HL-60 (cell line): ENCODE measurements around the gene POLD2.

Experiments used
- DNase-seq, 2 experiments: peaks; one replicate each; pipeline ENCODE4 v3.0.0-alpha.2; 2010 to 2020; ENCODE audit warnings: low read depth in 1 of 2, low spot score in 1 of 2
- H3K27ac ChIP-seq: fragments of 250-450 bp; sonication (Bioruptor Pico); replicated peaks from 2 replicates; pipeline ENCODE4 v1.5.1; 2020; ENCODE audit warnings: mild to moderate bottlenecking, moderate library complexity
- H3K27me3 ChIP-seq: fragments of 250-450 bp; sonication (Bioruptor Pico); 2 replicates; pipeline ENCODE4 v1.5.1; 2021; ENCODE audit warnings: mild to moderate bottlenecking, moderate library complexity; ENCODE audit not compliant: insufficient read depth, poor library complexity, severe bottlenecking
- H3K4me3 ChIP-seq: replicated peaks from 2 replicates; pipeline ENCODE4 v1.5.1; 2011; ENCODE audit warnings: mild to moderate bottlenecking, control low read depth, low read length; ENCODE audit not compliant: insufficient read depth
- CTCF ChIP-seq: IDR thresholded peaks from one replicate; pipeline ENCODE4 v1.5.1; 2011; ENCODE audit warnings: low read length, control low read depth, inconsistent platforms; ENCODE audit not compliant: insufficient read depth
- GABPA ChIP-seq: IDR thresholded peaks from 2 replicates; pipeline ENCODE4 v1.6.1; 2012; ENCODE audit warnings: low read depth
- POLR2AphosphoS5 ChIP-seq: IDR thresholded peaks from 2 replicates; pipeline ENCODE4 v1.6.1; 2012; ENCODE audit warnings: low read depth
- REST ChIP-seq: IDR thresholded peaks from 2 replicates; pipeline ENCODE4 v1.6.1; 2012; ENCODE audit warnings: low read depth; ENCODE audit not compliant: insufficient replicate concordance
- SPI1 ChIP-seq: IDR thresholded peaks from 2 replicates; pipeline ENCODE4 v1.6.1; 2012; ENCODE audit warnings: low read depth, mild to moderate bottlenecking, borderline replicate concordance

Gene POLD2

GRCh38 chr7:44078521-44078920 lies 44.8 kb downstream of the POLD2 start:
- no peak overlapping the region for H3K27ac ChIP-seq
- no peak overlapping the region for H3K4me3 ChIP-seq
- DNase-seq = no peak
- H3K27me3 ChIP-seq = no peaks in the 10 kb centered on the region
- no peak for TF ChIP-seq SPI1
- no peak for TF ChIP-seq REST

- DNase-seq = no peak
- H3K4me3 ChIP-seq = no peak overlapping the region
- H3K27me3 ChIP-seq = no peaks in the 10 kb centered on the region
- TF ChIP-seq REST = no peak
- TF ChIP-seq SPI1 = no peak
- TF ChIP-seq GABPA = no peak
- TF ChIP-seq POLR2AphosphoS5 = no peak
- TF ChIP-seq CTCF = no peak
- H3K27ac ChIP-seq = peak overlapping the region; percentile 25
Observed at GRCh38 chr7:44077681-44078091, 45.7 kb downstream of the POLD2 start.

- DNase-seq = no peak
- TF ChIP-seq SPI1 (no peak), GABPA (no peak), POLR2AphosphoS5 (no peak), REST (no peak), CTCF (no peak)
- H3K27me3 ChIP-seq = no peaks in the 10 kb centered on the region
- no peak overlapping the region for H3K27ac ChIP-seq
- no peak overlapping the region for H3K4me3 ChIP-seq
Observed at GRCh38 chr7:44077061-44077460, 46.3 kb downstream of the POLD2 start.
